ENCODE results near the gene MMP27.

- TF ChIP-seq CTCF (IDR thresholded peaks at IDR 0.05; ENCODE audit: insufficient read depth, low read length, poor library complexity, severe bottlenecking) (no peak), EZH2phosphoT487 (conservative IDR thresholded peaks at IDR 0.05; ENCODE audit: low read length) (no peak)
Observed at GRCh38 chr11:102724904-102725500, 19.4 kb upstream of the MMP27 start, which contains the start of gene MMP8.

Data from SU-DHL-6 (cell line).